Mucosa of descending colon (tissue), 3 donors: ENCODE measurements around the gene ITIH5. TPM values are rescaled to one million over a fixed set of nuclear protein-coding genes. Genes with fewer than 3 reads are reported as not detected.

Experiments
- ATAC-seq: fragments of 200-7000 bp; cut with Tn5 transposase; one replicate; pipeline ENCODE4 v1.9.1; 2020; ENCODE audit warnings: mild to moderate bottlenecking, moderate library complexity
- DNase-seq, 3 donors: peaks; one replicate each; pipeline ENCODE4 v3.0.0-alpha.2; 2020
- H3K36me3 ChIP-seq: fragments of 200-600 bp; one replicate; pipeline ENCODE4 v1.8.0; 2021; ENCODE audit warnings: low read depth, mild to moderate bottlenecking
- H3K4me1 ChIP-seq: fragments of 200-600 bp; one replicate; pipeline ENCODE4 v1.8.0; 2021; ENCODE audit warnings: low read depth, mild to moderate bottlenecking
- H3K4me3 ChIP-seq: fragments of 200-600 bp; one replicate; pipeline ENCODE4 v1.8.0; 2021; ENCODE audit warnings: mild to moderate bottlenecking
- H3K9me3 ChIP-seq: fragments of 200-600 bp; one replicate; pipeline ENCODE4 v1.8.0; 2021; ENCODE audit warnings: mild to moderate bottlenecking
- intact Hi-C, 2 donors: fragments of 100-400 bp; cut with DNase I in 1 of 2; cut with micrococcal nuclease in 1 of 2; formaldehyde crosslinking; loops; one replicate each; pipeline versions ENCODE4 v1.11.0 to v1.11.1; 2022; cut with DNase I, micrococcal nuclease
- total RNA-seq, 3 donors: library from RNA; stranded (reverse); fragmentation: NEBNext Ultra II Directional in 2 of 3; extraction: Animal tissue kit (Norgen Biotek cat#: 25700) in 2 of 3; gene quantifications; one replicate each; pipeline versions ENCODE4 v1.2.1 to v1.2.4, GENCODE V29; 2021 to 2023
- TF ChIP-seq, protein P1 (sequence below): fragments of 200-600 bp; IDR thresholded peaks from one replicate; pipeline ENCODE4 v1.8.0; 2022; ENCODE audit warnings: antibody characterized with exemption, mild to moderate bottlenecking
- donor health status: DM: no; HTN: no; CAD: no; lungs with moderate emphysema.
- donor health status: DM: no; HTN: no; CAD: no.
- donor health status: DM: no; HTN: yes; CAD: no.

ITIH5 gene
- total RNA-seq, 3 donors from 2014 or later: 5.0 to 46.6 (median 8.1) TPM

DNA sequence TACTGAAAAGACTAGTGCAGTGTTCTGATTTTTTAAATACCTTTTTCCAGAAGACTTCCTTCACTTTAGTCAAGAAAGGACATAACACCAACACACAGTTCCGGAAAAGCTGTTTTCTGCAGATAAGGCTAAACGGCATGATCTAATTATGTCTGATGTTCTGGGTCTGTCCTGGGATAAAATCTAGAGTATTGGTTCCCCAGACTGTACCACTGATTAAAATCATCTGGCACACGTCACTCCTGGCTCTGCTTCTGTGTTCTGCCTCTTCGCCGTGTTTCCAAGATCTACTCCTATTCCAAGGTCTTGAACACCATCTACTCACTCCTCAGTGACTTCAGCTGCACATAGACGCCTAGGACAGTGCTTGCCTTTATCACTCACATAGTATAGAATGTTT, 155.2 kb downstream of the ITIH5 start:
- ATAC-seq (no peak), DNase-seq (no peak)
- no peaks in the 10 kb centered on the region for H3K9me3 ChIP-seq
- no peaks in the 10 kb centered on the region for H3K4me1 ChIP-seq
- intact Hi-C loops: no loop called here
- no peaks in the 10 kb centered on the region for H3K36me3 ChIP-seq
- TF ChIP-seq, protein P1, sequence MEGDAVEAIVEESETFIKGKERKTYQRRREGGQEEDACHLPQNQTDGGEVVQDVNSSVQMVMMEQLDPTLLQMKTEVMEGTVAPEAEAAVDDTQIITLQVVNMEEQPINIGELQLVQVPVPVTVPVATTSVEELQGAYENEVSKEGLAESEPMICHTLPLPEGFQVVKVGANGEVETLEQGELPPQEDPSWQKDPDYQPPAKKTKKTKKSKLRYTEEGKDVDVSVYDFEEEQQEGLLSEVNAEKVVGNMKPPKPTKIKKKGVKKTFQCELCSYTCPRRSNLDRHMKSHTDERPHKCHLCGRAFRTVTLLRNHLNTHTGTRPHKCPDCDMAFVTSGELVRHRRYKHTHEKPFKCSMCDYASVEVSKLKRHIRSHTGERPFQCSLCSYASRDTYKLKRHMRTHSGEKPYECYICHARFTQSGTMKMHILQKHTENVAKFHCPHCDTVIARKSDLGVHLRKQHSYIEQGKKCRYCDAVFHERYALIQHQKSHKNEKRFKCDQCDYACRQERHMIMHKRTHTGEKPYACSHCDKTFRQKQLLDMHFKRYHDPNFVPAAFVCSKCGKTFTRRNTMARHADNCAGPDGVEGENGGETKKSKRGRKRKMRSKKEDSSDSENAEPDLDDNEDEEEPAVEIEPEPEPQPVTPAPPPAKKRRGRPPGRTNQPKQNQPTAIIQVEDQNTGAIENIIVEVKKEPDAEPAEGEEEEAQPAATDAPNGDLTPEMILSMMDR: no peak
- no peak overlapping the region for H3K4me3 ChIP-seq

Other genes starting within 250 kb of the ITIH5 start
- gene ITIH2, start 36.4 kb upstream of the ITIH5 start, total RNA-seq: not detected
- 10 to 100 TPM in 1 of 3 donors, 1 to 10 TPM in 2; 8.6 to 10.5 (median 9.1) TPM for gene KIN, start 121.0 kb upstream of the ITIH5 start, total RNA-seq
- 100 to 1,000 TPM; 323 to 533 (median 462) TPM for gene ATP5F1C, start 121.2 kb upstream of the ITIH5 start, total RNA-seq
- gene TAF3, start 151.5 kb upstream of the ITIH5 start, total RNA-seq: 10 to 100 TPM in 1 of 3 donors, 1 to 10 TPM in 2; 5.5 to 17.2 (median 6.0) TPM